RPMI8226 (cell line): ENCODE measurements around the gene RFNG.

Experiments
- DNase-seq: peaks from one replicate; pipeline ENCODE4 v3.0.0-alpha.2; 2015

RFNG gene

DNA sequence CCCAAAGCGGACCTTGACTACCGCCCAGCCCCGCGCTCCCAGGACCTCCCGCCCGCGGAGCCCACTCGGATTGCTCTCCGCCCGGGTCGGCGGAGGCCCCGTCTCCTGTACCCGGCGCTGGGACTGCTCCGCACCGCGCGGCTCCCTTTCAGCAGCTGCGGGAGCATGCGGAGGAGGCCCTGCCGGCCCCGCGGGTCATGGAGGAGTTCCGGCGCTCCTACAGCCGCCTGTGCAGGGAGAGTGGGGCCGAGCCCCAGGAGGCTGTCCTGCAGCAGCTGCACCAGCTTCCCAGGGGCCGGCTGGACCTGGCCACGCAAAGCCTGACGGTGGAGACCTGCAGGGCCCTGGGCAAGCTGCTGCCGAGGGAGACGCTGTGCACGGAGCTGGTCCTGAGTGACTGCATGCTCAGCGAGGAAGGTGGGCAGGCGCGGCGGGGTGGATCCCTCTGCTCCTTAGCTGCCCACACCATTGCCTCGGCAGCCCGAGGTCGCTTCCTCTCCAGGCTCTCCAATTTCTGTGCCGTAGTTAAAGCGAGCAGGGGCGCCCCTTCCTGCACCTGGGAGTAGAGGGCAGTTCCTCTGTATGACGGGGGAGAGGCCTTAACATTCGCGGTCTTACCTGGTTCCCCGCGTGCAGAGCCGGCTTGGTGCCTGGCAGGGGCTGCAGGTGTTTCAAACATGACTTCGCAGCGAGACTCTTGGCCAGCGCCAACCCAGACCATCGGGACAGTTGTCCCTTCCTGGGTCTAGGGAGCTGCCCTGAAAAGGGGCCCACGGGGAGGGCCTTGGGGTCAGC is 28.0 kb downstream of the RFNG start:
- DNase-seq, result peak; percentile 61

DNA sequence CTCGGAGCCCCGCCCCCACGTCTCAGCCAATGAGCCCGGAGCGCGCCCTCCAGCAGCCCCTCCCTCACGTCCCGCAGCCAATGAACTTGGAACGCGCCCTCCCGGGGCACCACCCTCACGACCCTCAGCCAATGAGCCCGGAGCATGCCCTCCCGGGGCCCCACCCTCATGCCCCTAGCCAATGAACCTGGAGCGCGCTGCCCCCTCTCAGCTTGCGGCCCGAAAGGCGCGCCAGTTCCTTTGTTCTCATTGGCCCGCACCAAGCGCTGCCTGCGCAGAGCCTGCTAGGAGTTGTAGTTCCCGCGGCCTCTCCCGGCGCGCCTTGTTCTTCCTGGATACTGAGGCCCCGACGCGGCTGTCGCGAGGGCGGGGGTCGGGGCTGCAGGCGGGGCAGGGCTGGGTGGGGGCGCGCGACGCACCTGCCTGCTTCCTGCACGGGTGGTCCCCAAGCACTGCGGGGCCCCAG is 28.6 kb downstream of the RFNG start, which contains the start of gene LRRC45:
Gene LRRC45 (plus strand): TSS at position 325 of the 466 bp plus-strand sequence. CDS start 339 bp downstream, outside the sequence.
- DNase-seq, result peak; percentile 99

DNA sequence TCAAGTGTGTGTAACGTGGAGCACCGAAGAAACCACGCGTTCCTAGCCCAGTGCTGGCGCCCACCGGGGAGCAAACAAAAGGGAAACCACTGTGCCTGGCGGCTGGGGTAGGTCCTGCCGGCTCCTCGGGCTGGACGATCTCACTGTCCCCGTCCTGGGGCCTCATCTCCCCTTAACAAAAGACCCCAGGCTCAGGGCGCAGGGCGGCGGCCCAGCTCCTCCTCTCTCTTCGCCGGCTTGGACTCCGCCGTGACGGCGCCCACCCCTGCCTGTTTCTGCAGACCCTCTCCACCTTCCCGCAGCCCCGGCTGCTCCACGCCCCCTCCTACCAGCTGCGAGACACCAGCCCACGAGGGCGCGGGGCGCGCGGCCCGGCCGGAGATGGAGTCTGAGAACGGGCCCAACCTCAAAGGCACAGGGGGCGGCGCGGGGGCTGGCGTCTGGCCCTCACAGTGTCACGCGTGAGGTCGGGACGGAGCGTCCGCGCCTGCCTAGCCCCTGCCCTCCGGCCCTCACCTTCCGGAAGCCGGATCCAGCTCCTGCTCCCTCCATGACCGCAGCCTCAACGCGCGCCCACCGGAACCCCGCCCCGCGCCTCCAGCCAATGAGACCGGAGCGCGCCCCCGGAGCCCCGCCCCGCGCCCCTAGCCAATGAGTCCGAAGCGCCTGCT is 29.2 kb downstream of the RFNG start, which contains the start of gene CENPX:
Gene CENPX (minus strand): TSS at position 569 of the 671 bp plus-strand sequence. CDS start 17 bp downstream, at position 552.
- peak; percentile 44 for DNase-seq

DNA sequence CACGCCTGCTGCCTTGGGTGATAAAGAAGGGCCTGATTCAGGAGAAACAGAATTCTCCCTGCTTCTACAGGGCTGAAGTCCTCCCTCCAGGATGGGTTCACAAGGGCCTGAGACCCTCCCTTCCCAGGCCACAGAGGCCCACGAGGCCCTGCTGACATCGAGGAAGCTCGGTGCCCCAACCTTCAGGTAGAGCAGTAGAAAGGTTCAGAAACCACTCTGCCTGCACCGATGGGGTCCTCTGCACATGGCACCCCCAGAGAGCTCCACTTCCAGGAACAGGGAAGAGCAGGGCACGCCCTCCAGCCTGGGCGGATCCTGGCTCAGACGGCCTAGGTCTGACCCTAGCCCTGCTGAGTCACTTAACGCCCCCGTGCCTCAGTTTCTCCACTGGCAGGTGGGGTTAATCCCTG is 29.7 kb downstream of the RFNG start:
- DNase-seq, result peak; percentile 24

DNA sequence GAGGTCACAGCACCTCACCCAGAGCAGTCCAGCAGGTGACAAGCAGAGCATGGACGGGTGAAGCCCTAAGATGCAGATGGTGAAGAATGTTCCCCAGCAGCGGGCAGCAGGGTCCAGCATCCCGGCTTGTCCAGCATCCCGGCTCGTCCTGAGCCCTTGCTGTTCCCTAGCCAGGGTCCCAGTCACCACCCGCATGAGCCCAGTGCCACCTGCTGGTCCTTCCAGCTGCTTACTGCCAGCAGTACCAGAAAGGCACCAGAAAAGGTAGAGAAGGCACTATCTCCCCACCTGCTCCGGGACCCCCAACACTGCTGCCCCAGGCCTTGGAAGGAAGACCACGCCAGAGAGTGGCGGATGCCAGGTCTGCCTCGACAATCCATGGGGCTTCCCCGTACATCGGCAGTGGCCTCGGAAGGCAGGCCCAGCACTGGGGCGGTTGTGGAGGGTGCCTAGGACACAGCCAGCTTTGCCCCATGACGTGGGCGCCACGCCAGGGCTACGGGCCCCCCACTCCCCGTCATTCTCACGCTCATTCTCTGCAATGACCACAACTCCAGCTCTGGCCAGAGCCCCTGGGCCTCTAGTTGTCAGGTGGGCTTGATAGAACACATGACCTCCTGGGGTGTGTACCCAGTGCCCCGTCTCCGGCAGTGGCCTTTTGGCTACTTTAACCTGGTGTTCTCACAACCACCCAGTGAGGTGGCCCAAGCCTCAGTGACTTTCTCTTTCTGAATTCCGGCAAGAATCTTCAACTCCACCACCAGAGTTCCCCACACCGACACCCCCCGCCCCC is 30.3 kb downstream of the RFNG start:
- peak; percentile 76 for DNase-seq

DNA sequence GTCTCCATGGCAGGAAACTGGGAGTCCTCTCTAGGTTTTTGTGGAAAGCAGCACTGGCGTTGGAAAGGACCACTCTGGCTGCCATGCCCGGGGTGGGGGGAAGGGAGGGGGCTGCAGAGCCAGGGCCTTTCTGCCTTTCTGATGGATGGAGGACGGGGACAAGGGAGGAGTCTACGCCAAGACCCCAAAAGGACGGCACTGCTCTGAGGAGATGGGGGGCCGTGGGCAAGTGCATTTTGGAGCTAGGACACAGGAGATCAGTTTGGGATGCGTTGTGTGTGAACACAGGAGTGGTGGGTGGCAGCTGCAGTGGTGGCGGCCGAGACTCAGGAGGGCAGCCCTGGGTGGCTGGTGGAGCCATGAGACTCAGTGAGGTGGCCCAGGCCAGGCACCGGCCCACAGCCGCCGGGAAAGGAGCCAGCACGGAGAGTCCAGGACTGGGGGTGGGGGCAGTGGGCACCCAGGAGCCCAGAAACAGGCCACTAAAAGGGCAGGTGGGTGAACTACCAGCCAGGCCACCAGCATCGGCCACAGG is 31.0 kb downstream of the RFNG start:
- DNase-seq, result no peak

DNA sequence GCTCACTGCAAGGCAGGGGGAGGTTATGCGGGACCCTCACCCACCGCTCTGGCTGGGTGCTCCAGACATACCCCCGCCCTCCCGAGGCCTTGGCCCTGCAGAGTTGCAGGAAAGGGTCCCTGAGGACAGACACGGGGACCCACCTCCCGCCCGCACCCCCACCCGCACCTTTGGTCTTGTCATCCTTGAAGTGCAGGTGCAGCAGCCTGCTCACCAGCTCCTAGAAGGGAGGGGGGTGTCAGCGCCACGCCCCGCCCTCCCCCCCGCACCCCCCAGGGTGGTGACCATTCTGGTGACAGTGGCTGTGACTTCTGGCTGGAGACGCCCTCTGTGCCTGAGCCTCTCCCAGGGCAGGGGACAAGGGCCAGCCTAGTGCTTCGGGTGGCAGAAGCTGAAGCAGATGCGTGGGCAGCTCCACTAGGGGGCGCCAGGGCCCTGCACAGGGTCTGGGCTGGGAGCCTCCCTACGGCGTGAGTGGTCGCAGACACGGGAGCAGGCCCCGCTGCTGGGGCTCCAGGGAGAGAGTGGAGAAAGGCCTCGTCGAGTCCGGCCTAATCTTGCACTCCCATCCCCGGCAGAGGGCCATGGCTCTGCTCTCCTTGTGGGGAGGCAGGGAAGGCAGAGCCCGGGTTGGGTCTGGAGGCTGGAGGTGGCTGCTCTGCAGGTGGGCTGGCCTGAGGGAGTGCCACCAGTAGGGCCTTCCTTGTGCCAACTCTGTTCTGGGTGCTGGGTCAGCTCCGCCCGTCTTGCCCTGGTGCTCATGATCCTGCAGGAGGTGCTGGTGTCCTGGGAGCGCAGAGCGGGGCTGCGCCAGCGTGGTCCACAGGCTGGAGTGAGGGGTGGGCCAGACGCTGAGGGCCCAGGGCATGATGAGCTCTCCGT is 31.7 kb downstream of the RFNG start:
- peak; percentile 65 for DNase-seq

DNA sequence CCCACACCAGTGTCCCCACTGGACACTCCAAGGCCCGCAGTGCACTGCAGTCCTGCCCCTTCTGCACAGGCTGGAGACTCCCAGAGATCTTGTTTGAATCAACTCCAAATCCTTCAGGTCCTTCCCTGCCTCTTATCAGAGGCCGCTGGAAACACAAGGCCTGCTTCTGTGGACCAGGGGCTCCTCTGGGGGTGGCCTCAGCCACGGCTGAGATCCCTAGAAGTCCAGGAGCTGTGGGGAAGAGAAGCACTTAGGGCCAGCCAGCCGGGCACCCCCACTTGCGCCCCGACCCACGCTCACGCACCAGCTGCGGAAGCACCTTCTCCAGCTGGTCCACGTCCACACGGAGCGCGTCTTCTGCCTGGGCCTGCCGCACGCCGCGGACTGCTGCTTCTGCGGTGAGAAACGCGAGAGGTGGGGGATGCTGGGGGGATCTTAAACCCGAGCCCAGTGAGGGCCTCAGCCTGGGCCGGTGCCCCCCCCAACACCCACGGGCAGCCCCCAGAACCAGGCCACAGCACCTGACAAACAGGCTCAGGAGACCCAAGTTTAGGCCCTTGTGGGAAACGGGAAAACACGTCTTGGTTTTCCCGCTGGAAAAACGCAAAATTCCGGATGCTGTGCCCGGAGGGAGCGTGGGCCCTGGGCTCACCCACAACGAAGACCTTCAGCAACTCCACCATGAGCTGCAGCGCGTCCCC is 32.5 kb downstream of the RFNG start:
- no peak for DNase-seq

DNA sequence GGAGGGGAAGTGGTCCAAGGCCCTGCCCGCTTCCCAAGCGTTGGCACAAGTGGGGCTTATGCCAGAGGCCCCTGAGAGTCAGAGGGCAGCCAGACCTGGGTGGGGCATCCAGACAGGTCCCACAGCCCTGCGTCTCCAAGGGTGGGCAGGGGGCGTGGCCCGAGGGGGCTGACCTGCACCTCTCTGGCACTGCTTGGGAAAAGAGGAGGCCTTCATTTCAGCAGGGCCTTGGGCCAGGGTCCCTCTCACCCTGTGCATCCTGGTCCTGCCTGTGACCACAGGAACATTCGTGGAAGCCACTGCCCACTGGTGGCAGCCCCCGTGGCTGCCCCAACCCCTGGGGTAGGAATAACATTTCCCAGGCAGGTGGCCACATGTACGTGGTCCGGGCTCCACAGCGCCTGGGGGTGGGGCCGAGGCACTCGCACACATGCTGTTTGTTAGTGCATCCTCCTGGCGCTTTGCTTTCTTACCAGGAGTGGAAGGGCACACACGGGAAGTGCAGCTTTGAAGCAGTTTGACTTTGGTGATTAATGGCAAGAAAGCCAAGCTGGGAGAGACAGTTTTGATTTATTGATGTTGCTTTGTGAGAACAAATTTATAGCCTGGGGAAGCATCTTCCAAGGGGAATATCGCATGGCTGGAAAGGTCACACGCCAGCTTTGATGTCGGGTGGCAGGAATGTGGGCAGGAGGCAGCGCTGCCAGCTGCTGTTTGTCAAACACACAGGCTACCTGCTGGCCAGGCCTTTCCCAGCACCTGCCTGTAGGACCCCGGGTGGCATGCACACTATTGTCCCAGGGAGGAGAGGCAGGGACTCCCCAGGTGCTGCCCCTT is 33.2 kb downstream of the RFNG start:
- no peak for DNase-seq

DNA sequence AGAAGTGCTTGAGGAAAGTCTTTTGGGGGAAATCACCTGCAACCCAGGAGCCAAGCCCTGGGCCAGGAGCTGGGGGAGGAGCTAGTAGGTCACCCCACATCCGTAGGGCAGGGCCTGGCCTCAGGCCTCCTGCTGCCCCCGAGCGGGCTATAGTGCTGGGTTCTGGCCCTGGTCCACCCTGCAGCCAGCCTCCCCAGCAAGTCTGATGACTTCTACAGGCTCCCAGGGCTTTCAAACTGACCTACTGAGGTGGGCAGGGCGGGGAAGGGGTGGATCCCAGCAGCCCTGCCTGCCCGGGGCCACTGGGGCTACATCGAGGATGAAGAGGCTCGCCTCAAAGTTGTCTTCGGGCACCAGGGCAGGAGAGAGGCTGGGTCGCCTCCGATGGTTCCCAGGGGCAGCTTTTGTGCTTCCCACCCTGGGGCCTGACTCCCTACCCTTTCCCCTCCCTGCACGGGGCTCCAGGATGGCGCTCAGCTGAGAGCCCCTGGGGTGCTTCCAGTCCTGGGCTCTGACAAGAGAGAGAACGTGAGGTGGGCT is 33.9 kb downstream of the RFNG start:
- no peak for DNase-seq

DNA sequence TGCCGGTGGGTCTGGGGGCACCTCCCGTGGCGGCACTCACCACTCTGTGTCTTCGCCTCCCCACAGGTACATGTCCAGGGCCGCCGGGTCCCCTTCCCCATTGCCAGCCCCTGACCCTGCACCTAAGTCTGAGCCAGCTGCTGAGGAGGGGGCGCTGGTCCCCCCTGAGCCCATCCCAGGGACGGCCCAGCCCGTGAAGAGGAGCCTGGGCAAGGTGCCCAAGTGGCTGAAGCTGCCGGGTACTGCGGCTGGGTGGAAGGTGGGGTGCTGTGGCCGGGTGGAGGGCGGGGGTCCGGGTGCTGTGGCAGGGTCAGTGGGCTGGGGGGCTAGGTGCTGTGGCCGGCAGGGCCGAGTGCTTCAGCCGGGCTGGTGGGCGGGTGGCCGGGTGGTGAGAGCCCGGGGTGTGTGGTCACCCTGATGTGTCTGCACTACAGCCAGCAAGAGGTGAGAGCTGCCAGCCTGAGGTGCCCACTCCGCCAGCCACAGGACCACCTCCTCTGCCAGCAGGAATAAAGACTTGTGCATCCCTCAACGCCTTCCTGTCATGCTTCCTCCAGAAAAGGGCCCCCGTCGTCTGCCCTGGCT is 34.6 kb downstream of the RFNG start:
- no peak for DNase-seq

DNA sequence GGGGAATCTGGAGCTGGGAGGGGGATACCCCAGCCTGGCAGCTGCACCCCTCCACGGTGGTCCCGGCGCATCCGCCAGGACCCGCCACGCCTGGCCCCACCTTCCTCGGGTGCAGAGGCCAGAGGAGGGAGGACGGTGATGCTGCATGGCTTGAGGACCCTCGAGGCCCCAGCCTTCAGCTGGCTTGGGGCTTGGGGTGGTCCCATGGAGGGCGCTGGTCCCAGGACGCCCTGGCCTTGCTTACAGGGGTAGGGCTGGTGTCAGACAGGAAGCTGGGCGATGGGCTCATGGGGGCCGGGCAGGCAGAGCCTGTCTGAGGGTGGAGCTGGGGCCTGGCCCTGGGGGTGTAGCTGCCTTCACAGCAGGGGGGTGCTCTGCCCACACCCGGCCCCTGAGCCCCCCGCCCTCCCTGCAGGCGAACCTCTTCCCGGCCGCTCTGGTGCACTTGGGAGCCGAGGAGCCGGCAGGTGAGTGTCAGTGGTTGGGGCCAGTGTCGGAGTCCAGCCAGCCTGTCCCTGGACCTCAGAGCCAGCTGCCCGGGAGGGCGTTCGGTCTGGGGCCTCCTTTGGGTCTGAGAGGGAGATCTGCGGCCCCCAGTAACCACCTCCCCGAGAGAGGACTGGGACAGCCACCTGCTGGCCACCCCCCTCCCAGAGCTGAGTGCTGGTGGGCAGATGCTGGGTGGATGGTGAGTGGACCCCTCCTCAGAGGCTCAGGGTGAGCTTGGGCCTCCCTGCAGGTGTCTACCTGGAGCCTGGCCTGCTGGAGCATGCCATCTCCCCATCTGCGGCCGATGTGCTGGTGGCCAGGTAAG is 35.3 kb downstream of the RFNG start:
- DNase-seq, result no peak

DNA sequence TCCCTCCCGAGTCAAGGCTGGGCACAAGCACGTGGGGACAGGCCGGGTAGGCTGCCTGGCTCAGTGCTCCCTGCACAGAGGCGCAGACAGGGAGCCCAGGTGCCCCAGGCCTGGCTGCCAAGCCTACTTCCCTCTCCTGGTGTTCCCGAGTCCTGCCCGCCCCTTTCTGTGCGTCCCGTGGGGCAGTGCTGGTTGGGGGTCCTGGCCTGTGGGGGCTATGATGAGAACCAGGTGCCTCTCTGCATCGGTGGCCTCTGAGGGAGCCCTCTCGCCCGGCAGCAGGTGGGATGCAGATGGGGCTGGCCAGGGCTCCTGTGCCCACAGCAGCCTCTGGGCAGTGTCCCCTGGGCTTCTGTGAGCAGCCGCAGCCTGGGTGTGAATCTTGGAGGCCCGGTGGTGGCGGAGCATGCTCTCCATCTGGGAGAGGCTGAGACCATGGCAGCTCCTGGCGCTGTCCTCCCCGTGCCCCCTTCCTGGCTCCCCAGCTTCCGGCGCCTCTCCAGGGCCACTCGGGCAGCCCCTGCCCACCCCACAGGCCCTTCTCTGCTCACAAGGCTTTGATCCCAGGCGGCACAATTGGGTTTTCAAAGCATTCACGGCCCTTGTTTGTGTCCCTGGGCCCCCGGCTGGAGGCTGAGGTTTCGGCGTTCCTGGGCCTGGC is 36.2 kb downstream of the RFNG start:
- DNase-seq, result no peak

DNA sequence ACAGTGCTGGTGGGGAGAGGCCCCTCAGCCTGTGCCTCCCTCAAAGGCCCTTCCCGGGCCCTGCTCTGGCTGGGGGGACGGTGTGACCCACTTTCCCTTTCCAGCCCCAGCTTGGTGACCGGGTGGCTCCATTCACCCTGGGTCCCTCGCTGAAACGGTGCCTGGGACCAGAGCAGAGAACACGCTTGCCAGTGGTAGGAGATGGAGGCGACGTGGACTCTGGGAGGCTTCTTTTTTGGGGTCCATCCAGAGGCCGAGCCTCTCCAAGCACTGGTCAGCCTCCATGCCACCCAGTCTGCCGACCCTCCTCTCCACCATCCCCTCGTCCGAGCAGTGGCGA is 36.7 kb downstream of the RFNG start:
- no peak for DNase-seq

DNA sequence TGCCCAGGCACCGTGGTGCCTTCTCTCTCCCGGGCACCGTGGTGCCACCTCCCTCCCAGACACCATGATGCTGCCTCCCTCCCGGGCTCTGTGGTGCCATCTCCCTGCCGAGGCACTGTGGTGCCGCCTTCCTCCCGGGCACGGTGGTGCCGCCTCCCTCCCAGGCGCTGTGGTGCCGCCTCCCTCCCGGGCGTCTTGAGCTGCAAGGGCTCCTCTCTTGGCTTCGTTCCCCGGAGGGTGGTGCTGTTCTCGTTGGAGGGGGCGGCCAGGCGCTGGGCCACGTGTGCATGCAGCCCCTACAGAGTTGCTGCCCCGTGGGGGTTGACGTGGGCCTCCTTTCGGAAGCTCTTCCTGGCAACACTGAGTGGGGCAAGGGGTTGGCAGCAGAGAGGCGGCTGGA is 37.2 kb downstream of the RFNG start:
- peak; percentile 42 for DNase-seq

DNA sequence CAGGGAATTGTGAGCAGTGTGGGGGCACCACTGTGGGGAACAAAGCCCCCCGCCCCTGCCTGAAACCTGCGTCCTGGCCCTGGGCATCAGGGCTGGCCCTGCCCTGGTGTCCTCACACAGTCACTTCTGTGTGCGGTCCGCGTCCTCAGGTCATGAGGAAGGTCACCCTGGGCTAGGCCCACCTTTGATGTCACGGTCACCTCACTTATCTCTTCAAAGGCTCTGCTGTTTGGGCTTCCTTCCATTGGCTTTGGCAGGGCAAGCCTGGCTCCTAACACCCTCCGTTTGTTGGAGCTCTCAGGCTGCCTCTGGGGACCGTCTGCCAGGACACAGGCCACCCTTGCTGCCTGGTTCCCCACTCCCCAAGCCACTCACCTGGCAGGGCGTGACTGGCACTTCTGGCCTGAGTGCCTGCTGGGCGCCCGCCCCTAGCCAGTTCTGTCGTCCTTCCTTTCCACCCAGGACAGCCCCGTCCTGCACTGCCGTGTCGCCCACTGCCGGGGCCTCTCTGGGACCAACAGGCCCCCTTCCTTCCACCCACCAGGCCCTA is 37.8 kb downstream of the RFNG start:
- no peak for DNase-seq

DNA sequence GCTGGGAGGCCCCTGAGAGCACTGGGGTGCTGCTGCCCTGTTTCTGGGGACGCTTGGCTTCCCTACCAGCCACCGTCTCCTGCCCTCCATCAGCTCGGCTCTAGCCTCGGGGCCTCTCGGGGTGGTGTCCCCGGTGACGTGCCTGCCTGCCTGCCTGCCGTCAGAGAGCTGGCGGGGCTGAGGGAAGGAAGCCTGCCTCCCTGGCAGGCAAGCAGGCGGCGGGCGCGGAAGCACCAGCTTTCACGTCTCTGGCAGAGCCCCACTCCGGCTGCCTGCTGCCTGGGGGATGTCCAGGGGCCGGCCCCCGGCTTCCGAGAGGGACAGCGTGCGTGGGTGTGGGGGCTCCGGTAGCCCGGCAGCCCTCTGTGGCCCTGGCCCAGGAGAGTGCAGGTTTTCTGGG is 38.3 kb downstream of the RFNG start:
- no peak for DNase-seq
